GM23248 (cell line): ENCODE results near the gene C22orf23.

Experiments used
- EZH2 ChIP-seq: fragments of 200-600 bp; sonication (generic); IDR thresholded peaks from 2 replicates; pipeline ENCODE4 v1.6.1; 2018; ENCODE audit warnings: antibody characterized with exemption, mild to moderate bottlenecking; ENCODE audit not compliant: insufficient read depth, poor library complexity, severe bottlenecking
- EZH2phosphoT487 ChIP-seq: fragments of 200-600 bp; sonication (generic); IDR thresholded peaks from 2 replicates; pipeline ENCODE4 v1.6.1; 2018; ENCODE audit warnings: antibody characterized with exemption, moderate library complexity, mild to moderate bottlenecking, low read depth; ENCODE audit not compliant: insufficient read depth

GRCh38 chr22:37924386-37925065, 28.9 kb downstream of the C22orf23 start:
- TF ChIP-seq EZH2 (no peak), EZH2phosphoT487 (no peak)
